Measurements from ENCODE around the gene CEP120.
"Not testable (repeated sequence)": the region's sequence is repeated elsewhere in the genome, so short reads cannot be mapped to it uniquely, and the experiment has no call there.

CEP120 gene

DNA sequence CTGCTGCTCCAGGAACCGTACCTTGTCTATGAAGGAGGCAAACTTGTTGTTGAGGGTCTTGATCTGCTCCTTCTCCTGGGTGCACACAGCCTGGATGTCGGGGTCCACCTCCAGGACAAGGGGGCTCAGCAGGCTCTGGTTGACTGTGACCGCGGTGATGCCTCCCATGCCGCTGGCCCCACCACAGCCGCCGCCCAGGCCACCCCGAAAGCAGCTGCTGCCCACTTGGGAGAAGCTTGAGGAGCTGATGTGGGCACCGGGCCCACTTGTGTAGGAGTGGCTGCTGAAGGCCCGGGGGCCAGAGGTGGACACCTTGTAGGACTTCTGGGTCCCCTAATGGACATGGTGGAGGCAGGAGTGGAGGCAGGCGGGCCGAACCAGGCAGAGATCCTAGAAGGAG, 21.2 kb downstream of the CEP120 start:
- H3K14ac ChIP-seq (ENCODE audit: low read length); H4K91ac ChIP-seq (ENCODE audit: low read depth, low read length, poor library complexity); H3K27ac ChIP-seq (replicated peaks; ENCODE audit: low read length); H2AFZ ChIP-seq (ENCODE audit: low read length); H3K4me3 ChIP-seq (ENCODE audit: low read length in 2 of 2); H3K23ac ChIP-seq (ENCODE audit: low read depth, low read length, poor library complexity); H2BK15ac ChIP-seq (ENCODE audit: low read length); H2BK5ac ChIP-seq (ENCODE audit: low read length); H2BK120ac ChIP-seq (ENCODE audit: low read depth, low read length); H3K79me1 ChIP-seq (ENCODE audit: low read depth, low read length); H3K4me2 ChIP-seq (ENCODE audit: insufficient read depth, low read length, poor library complexity, severe bottlenecking); H3K27me3 ChIP-seq (ENCODE audit: control insufficient read depth in 3 of 3, insufficient read depth in 3 of 3, low read depth in 1 of 3, low read length in 3 of 3); H3K4ac ChIP-seq (ENCODE audit: low read length); H3K9me3 ChIP-seq (replicated peaks in 1 of 2; ENCODE audit: control insufficient read depth in 2 of 2, insufficient read depth in 1 of 2, low read depth in 1 of 2, low read length in 2 of 2); H2AK5ac ChIP-seq (ENCODE audit: low read depth, low read length); H3K4me1 ChIP-seq (ENCODE audit: control insufficient read depth in 2 of 2, insufficient read depth in 1 of 2, low read depth in 1 of 2, low read length in 2 of 2); H3K18ac ChIP-seq (ENCODE audit: low read length); H3K9ac ChIP-seq (ENCODE audit: low read depth, low read length, poor library complexity); H2BK12ac ChIP-seq (ENCODE audit: low read length); DNase-seq (ENCODE audit: low spot score); H4K8ac ChIP-seq (ENCODE audit: low read depth, low read length): not testable (repeated sequence)
- no CpG with 5 or more reads among the region's 12 CpGs for WGBS, 2 donors (ENCODE audit: extremely low coverage in 2 of 2, insufficient read length in 2 of 2, insufficient replicate concordance in 1 of 2)
- H3K36me3 ChIP-seq (replicated peaks in 1 of 2; ENCODE audit: control insufficient read depth in 2 of 2, insufficient read depth in 2 of 2, low read length in 2 of 2): peaks cover 5 to 92% of the 10 kb centered on the region in 2 donors

DNA sequence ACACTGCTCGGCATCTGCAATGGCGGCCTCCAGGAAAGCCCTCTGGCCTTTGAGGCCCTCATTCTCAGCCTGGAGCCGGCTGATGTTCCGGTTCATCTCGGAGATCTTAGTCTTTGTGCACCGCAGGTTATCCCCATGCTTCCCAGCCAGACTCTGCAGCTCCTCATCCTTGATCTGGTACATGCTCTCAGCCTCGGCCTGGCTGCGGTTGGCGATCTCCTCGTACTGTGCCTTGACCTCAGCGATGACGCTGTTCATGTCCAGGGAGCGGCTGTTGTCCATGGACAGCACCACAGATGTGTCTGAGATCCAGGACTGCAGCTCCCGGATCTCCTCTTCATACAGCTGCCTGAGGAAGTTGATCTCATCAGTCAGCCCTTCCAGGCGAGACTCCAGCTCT, 21.9 kb downstream of the CEP120 start:
- Histone ChIP-seq H2AFZ (ENCODE audit: low read length) (no peak overlapping the region), H2BK12ac (ENCODE audit: low read length) (no peak overlapping the region), H3K9me3 (replicated peaks in 1 of 2; ENCODE audit: control insufficient read depth in 2 of 2, insufficient read depth in 1 of 2, low read depth in 1 of 2, low read length in 2 of 2) (no peaks in the 10 kb centered on the region), H3K27me3 (ENCODE audit: control insufficient read depth in 3 of 3, insufficient read depth in 3 of 3, low read depth in 1 of 3, low read length in 3 of 3) (no peaks in the 10 kb centered on the region), H2BK15ac (ENCODE audit: low read length) (no peak overlapping the region), H3K36me3 (replicated peaks in 1 of 2; ENCODE audit: control insufficient read depth in 2 of 2, insufficient read depth in 2 of 2, low read length in 2 of 2) (peaks cover 5 to 92% of the 10 kb centered on the region in 2 donors), H2BK120ac (ENCODE audit: low read depth, low read length) (no peak overlapping the region), H2BK5ac (ENCODE audit: low read length) (no peak overlapping the region), H2AK5ac (ENCODE audit: low read depth, low read length) (no peak overlapping the region), H4K91ac (ENCODE audit: low read depth, low read length, poor library complexity) (no peak overlapping the region), H3K4me3 (ENCODE audit: low read length in 2 of 2) (no peak overlapping the region), H3K9ac (ENCODE audit: low read depth, low read length, poor library complexity) (no peak overlapping the region), H3K27ac (replicated peaks; ENCODE audit: low read length) (no peak overlapping the region), H3K4me2 (ENCODE audit: insufficient read depth, low read length, poor library complexity, severe bottlenecking) (no peak overlapping the region), H3K14ac (ENCODE audit: low read length) (no peak overlapping the region), H4K8ac (ENCODE audit: low read depth, low read length) (peak overlapping the region; percentile 43), H3K23ac (ENCODE audit: low read depth, low read length, poor library complexity) (peak overlapping the region; percentile 55), H3K79me1 (ENCODE audit: low read depth, low read length) (no peaks in the 10 kb centered on the region), H3K4ac (ENCODE audit: low read length) (no peak overlapping the region), H3K4me1 (ENCODE audit: control insufficient read depth in 2 of 2, insufficient read depth in 1 of 2, low read depth in 1 of 2, low read length in 2 of 2) (no peaks in the 10 kb centered on the region), H3K18ac (ENCODE audit: low read length) (no peak overlapping the region)
- DNase-seq (ENCODE audit: low spot score): no peak
- no CpG with 5 or more reads among the region's 15 CpGs for WGBS, 2 donors (ENCODE audit: extremely low coverage in 2 of 2, insufficient read length in 2 of 2, insufficient replicate concordance in 1 of 2)

DNA sequence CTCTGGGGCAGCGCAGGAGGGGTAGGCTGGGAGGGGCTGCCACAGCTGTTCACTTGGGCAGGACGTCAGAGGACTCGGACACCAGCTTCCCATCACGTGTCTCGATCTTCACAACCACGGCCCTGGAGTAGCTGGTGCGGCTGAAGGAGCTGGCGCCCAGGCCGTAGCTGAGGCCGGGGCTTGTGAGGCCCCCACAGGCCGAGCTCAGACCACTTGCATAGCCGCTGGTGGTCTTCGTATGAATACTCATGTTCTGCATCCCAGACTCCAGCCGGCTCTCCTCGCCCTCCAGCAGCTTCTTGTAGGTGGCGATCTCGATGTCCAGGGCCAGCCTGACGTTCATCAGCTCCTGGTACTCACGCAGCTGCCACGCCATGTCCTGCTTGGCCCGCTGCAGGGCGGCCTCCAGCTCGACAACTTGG, 22.3 kb downstream of the CEP120 start:
- Histone ChIP-seq H4K8ac (ENCODE audit: low read depth, low read length) (peak overlapping the region; percentile 43), H3K23ac (ENCODE audit: low read depth, low read length, poor library complexity) (peak overlapping the region; percentile 55), H3K36me3 (replicated peaks in 1 of 2; ENCODE audit: control insufficient read depth in 2 of 2, insufficient read depth in 2 of 2, low read length in 2 of 2) (peaks cover 5 to 94% of the 10 kb centered on the region in 2 donors)
- H3K27ac ChIP-seq (replicated peaks; ENCODE audit: low read length); H3K27me3 ChIP-seq (ENCODE audit: control insufficient read depth in 3 of 3, insufficient read depth in 3 of 3, low read depth in 1 of 3, low read length in 3 of 3); H3K18ac ChIP-seq (ENCODE audit: low read length); H3K4me1 ChIP-seq (ENCODE audit: control insufficient read depth in 2 of 2, insufficient read depth in 1 of 2, low read depth in 1 of 2, low read length in 2 of 2); H2BK15ac ChIP-seq (ENCODE audit: low read length); H2BK5ac ChIP-seq (ENCODE audit: low read length); H2BK12ac ChIP-seq (ENCODE audit: low read length); H2BK120ac ChIP-seq (ENCODE audit: low read depth, low read length); H2AK5ac ChIP-seq (ENCODE audit: low read depth, low read length); H2AFZ ChIP-seq (ENCODE audit: low read length); H3K4me2 ChIP-seq (ENCODE audit: insufficient read depth, low read length, poor library complexity, severe bottlenecking); H4K91ac ChIP-seq (ENCODE audit: low read depth, low read length, poor library complexity); H3K14ac ChIP-seq (ENCODE audit: low read length); DNase-seq (ENCODE audit: low spot score); H3K9me3 ChIP-seq (replicated peaks in 1 of 2; ENCODE audit: control insufficient read depth in 2 of 2, insufficient read depth in 1 of 2, low read depth in 1 of 2, low read length in 2 of 2); H3K4me3 ChIP-seq (ENCODE audit: low read length in 2 of 2); H3K4ac ChIP-seq (ENCODE audit: low read length); H3K9ac ChIP-seq (ENCODE audit: low read depth, low read length, poor library complexity); H3K79me1 ChIP-seq (ENCODE audit: low read depth, low read length): not testable (repeated sequence)
- WGBS, 2 donors (ENCODE audit: extremely low coverage in 2 of 2, insufficient read length in 2 of 2, insufficient replicate concordance in 1 of 2): no CpG with 5 or more reads among the region's 23 CpGs

DNA sequence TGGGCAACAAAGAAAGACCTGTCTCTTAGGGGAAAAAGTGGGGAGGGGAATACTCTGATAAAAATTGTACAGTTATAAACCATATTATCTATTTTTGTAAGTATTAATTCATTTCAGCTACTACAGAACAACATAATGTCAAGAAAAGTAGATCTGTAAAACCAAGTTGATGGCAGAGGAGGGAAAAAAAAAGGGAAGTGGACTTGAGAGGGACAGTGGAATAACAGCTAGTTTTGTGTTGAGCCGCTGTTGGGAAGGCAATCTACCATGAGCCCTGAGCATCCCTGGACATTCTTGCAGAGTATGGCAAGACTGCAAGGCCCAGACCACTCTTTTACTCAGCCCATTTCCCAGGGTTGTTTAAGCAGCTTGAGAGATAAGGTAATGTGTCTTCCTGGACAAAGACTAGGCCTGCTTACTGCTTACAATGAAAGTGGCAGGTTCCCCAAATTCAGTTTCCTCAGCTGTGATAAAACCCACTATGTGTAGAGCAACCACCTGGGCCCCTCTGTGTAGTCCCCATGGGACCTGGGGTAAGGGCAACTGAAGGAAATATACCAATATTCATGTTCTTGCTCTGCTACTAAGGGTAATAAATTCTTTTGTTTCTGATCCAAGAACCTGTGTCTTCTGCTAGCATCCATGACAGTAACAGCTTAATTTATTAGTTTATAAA, 25.0 kb downstream of the CEP120 start:
- H3K36me3 ChIP-seq (replicated peaks in 1 of 2; ENCODE audit: control insufficient read depth in 2 of 2, insufficient read depth in 2 of 2, low read length in 2 of 2): peaks cover 5 to 92% of the 10 kb centered on the region in 2 donors

More for the DNA sequence above, 25.0 kb downstream of the CEP120 start:
- H3K9me3 ChIP-seq (replicated peaks in 1 of 2; ENCODE audit: control insufficient read depth in 2 of 2, insufficient read depth in 1 of 2, low read depth in 1 of 2, low read length in 2 of 2): no peaks in the 10 kb centered on the region
- H3K9ac ChIP-seq (ENCODE audit: low read depth, low read length, poor library complexity): no peak overlapping the region
- H3K4me1 ChIP-seq (ENCODE audit: control insufficient read depth in 2 of 2, insufficient read depth in 1 of 2, low read depth in 1 of 2, low read length in 2 of 2): no peaks in the 10 kb centered on the region
- H3K27ac ChIP-seq (replicated peaks; ENCODE audit: low read length): no peak overlapping the region
- no peak overlapping the region for H3K23ac ChIP-seq (ENCODE audit: low read depth, low read length, poor library complexity)
- H3K4me3 ChIP-seq (ENCODE audit: low read length in 2 of 2): no peak overlapping the region
- DNase-seq (ENCODE audit: low spot score): no peak
- no peak overlapping the region for H3K4ac ChIP-seq (ENCODE audit: low read length)
- H2BK5ac ChIP-seq (ENCODE audit: low read length): no peak overlapping the region
- no peaks in the 10 kb centered on the region for H3K27me3 ChIP-seq (ENCODE audit: control insufficient read depth in 3 of 3, insufficient read depth in 3 of 3, low read depth in 1 of 3, low read length in 3 of 3)
- H4K8ac ChIP-seq (ENCODE audit: low read depth, low read length): no peak overlapping the region
- WGBS, 2 donors (ENCODE audit: extremely low coverage in 2 of 2, insufficient read length in 2 of 2, insufficient replicate concordance in 1 of 2): no CpG with 5 or more reads among the region's 1 CpG
- no peak overlapping the region for H3K14ac ChIP-seq (ENCODE audit: low read length)
- H2BK120ac ChIP-seq (ENCODE audit: low read depth, low read length): no peak overlapping the region
- no peak overlapping the region for H4K91ac ChIP-seq (ENCODE audit: low read depth, low read length, poor library complexity)
- no peak overlapping the region for H2AFZ ChIP-seq (ENCODE audit: low read length)
- H2BK12ac ChIP-seq (ENCODE audit: low read length): no peak overlapping the region
- no peak overlapping the region for H3K4me2 ChIP-seq (ENCODE audit: insufficient read depth, low read length, poor library complexity, severe bottlenecking)
- H3K79me1 ChIP-seq (ENCODE audit: low read depth, low read length): no peaks in the 10 kb centered on the region
- H3K18ac ChIP-seq (ENCODE audit: low read length): no peak overlapping the region
- no peak overlapping the region for H2AK5ac ChIP-seq (ENCODE audit: low read depth, low read length)
- no peak overlapping the region for H2BK15ac ChIP-seq (ENCODE audit: low read length)

Data from neuronal stem cell (in vitro differentiated cells).